H1 (cell line): Measurements from ENCODE around the gene PTPRF. TPM values are rescaled to one million over a fixed set of nuclear protein-coding genes. Genes with fewer than 3 reads are reported as not detected.
"Not testable (repeated sequence)": the region's sequence is repeated elsewhere in the genome, so short reads cannot be mapped to it uniquely, and the experiment has no call there.

Experiments
- CTCF ChIA-PET: fragments of 300-600 bp; sonication (Branson Sonifier 250); formaldehyde crosslinking; loops from one replicate; lab custom pipeline; 2021; ENCODE audit not compliant: partially characterized antibody; lab: Charles Lee
- POLR2A ChIA-PET: fragments of 300-600 bp; sonication (Branson Sonifier 250); formaldehyde crosslinking; loops from one replicate; lab custom pipeline; 2021; ENCODE audit warnings: inconsistent platforms; ENCODE audit not compliant: partially characterized antibody; lab: Charles Lee
- DNase-seq, 2 experiments: peaks; one replicate each; pipeline versions ENCODE4 v3.0.0 to v3.0.0-alpha.2; 2010 to 2022; ENCODE audit warnings: low spot score in 2 of 2, low read depth in 1 of 2, mixed read lengths in 1 of 2
- FAIRE-seq: peaks from 2 replicates; lab custom pipeline; 2011; peaks lifted over from hg19 to GRCh38; lab: Jason Lieb, UNC
- H2AFZ ChIP-seq: 2 replicates; pipeline ENCODE4 v1.8.1; 2012; ENCODE audit warnings: low read length, inconsistent platforms
- H2AK5ac ChIP-seq: 2 replicates; pipeline ENCODE4 v1.6.1; 2013; ENCODE audit warnings: low read depth, low read length
- H2BK120ac ChIP-seq: replicated peaks from 2 replicates; pipeline ENCODE3; 2013; ENCODE audit warnings: low read depth, low read length, inconsistent platforms
- H2BK12ac ChIP-seq: 2 replicates; pipeline ENCODE4 v1.6.1; 2013; ENCODE audit warnings: low read depth, low read length
- H2BK15ac ChIP-seq: 2 replicates; pipeline ENCODE4 v1.6.1; 2013; ENCODE audit warnings: low read length
- H2BK20ac ChIP-seq: 2 replicates; pipeline ENCODE4 v1.6.1; 2013; ENCODE audit warnings: low read length
- H2BK5ac ChIP-seq: 2 replicates; pipeline ENCODE4 v1.6.1; 2013; ENCODE audit warnings: low read depth, low read length
- H3K14ac ChIP-seq: 2 replicates; pipeline ENCODE4 v1.6.1; 2013; ENCODE audit warnings: inconsistent platforms; ENCODE audit not compliant: insufficient read length
- H3K18ac ChIP-seq: 2 replicates; pipeline ENCODE4 v1.6.1; 2013; ENCODE audit warnings: low read length; ENCODE audit errors: extremely low read depth
- H3K23ac ChIP-seq: 2 replicates; pipeline ENCODE4 v1.6.1; 2013; ENCODE audit warnings: inconsistent platforms; ENCODE audit not compliant: insufficient read length
- H3K23me2 ChIP-seq: 2 replicates; pipeline ENCODE4 v1.6.1; 2013; ENCODE audit warnings: low read depth, low read length
- H3K27ac ChIP-seq: 2 replicates; pipeline ENCODE4 v1.6.1; 2011; ENCODE audit warnings: low read depth, low read length, inconsistent platforms
- H3K27me3 ChIP-seq, 4 experiments: replicated peaks in 1 of 4; 1 replicate in 1 of 4; 2 replicates in 3 of 4; pipeline versions ENCODE4 v1.6.1 to v1.8.1; 2011 to 2013; ENCODE audit warnings: low read length in 3 of 4, mild to moderate bottlenecking in 3 of 4, inconsistent platforms in 2 of 4, mixed read lengths in 2 of 4, moderate library complexity in 1 of 4; ENCODE audit not compliant: control insufficient read depth in 3 of 4, insufficient read depth in 3 of 4; ENCODE audit errors: extremely low read depth in 1 of 4
- H3K36me3 ChIP-seq, 4 experiments: 2 replicates each; pipeline versions ENCODE4 v1.6.1 to v1.8.1; 2011 to 2013; ENCODE audit warnings: mild to moderate bottlenecking in 4 of 4, low read length in 3 of 4, moderate library complexity in 2 of 4, control low read depth in 1 of 4, inconsistent platforms in 1 of 4; ENCODE audit not compliant: insufficient read depth in 4 of 4, control insufficient read depth in 2 of 4
- H3K4ac ChIP-seq: replicated peaks from 2 replicates; pipeline ENCODE3; 2013; ENCODE audit warnings: low read length, low read depth, mixed read lengths, inconsistent platforms; ENCODE audit not compliant: insufficient read length
- H3K4me1 ChIP-seq, 4 experiments: replicated peaks in 1 of 4; 1 replicate in 1 of 4; 2 replicates in 3 of 4; pipeline versions ENCODE4 v1.6.1 to v1.8.1; 2011 to 2013; ENCODE audit warnings: low read length in 3 of 4, inconsistent platforms in 2 of 4, mixed read lengths in 1 of 4; ENCODE audit not compliant: insufficient read depth in 4 of 4, control insufficient read depth in 3 of 4
- H3K4me2 ChIP-seq, 2 experiments: 2 replicates each; pipeline versions ENCODE4 v1.6.1 to v1.8.1; 2011 to 2013; ENCODE audit warnings: low read depth in 2 of 2, low read length in 2 of 2, control low read depth in 1 of 2, inconsistent platforms in 1 of 2, mild to moderate bottlenecking in 1 of 2; ENCODE audit not compliant: insufficient read depth in 1 of 2
- H3K4me3 ChIP-seq, 4 experiments: fragments of 200-600, 300-600 bp in 1 of 4; sonication (generic), shearing (Covaris generic), sonication (Bioruptor Twin) in 1 of 4; 2 replicates each; pipeline versions ENCODE4 v1.5.1 to v1.8.1; 2011 to 2016; ENCODE audit warnings: low read length in 4 of 4, low read depth in 3 of 4, control low read depth in 2 of 4, inconsistent platforms in 2 of 4, mild to moderate bottlenecking in 2 of 4, mixed read lengths in 1 of 4, moderate library complexity in 1 of 4; ENCODE audit not compliant: insufficient read depth in 2 of 4; ENCODE audit errors: extremely low read depth in 1 of 4
- H3K56ac ChIP-seq: replicated peaks from 2 replicates; pipeline ENCODE3; 2013; ENCODE audit warnings: low read depth, mild to moderate bottlenecking, mixed read lengths, low read length, inconsistent platforms; ENCODE audit not compliant: insufficient read length
- H3K79me1 ChIP-seq: 2 replicates; pipeline ENCODE4 v1.6.1; 2013; ENCODE audit warnings: low read depth, low read length, control low read depth
- H3K79me2 ChIP-seq, 2 experiments: 2 replicates each; pipeline versions ENCODE4 v1.6.1 to v1.8.1; 2012 to 2013; ENCODE audit warnings: low read length in 2 of 2, mild to moderate bottlenecking in 2 of 2, inconsistent platforms in 1 of 2; ENCODE audit not compliant: insufficient read depth in 2 of 2, control insufficient read depth in 1 of 2
- H3K9ac ChIP-seq, 4 experiments: replicated peaks in 1 of 4; 1 replicate in 1 of 4; 2 replicates in 3 of 4; pipeline versions ENCODE4 v1.6.1 to v1.8.1; 2011 to 2013; ENCODE audit warnings: low read depth in 3 of 4, low read length in 3 of 4, control low read depth in 2 of 4, mild to moderate bottlenecking in 2 of 4, moderate library complexity in 2 of 4, inconsistent platforms in 1 of 4; ENCODE audit errors: extremely low read depth in 1 of 4
- H3K9me3 ChIP-seq, 2 experiments: 2 replicates each; pipeline versions ENCODE4 v1.6.1 to v1.8.1; 2012 to 2013; ENCODE audit warnings: mild to moderate bottlenecking in 2 of 2, moderate library complexity in 2 of 2, control low read depth in 1 of 2, inconsistent platforms in 1 of 2, low read depth in 1 of 2, low read length in 1 of 2, mixed read lengths in 1 of 2; ENCODE audit not compliant: insufficient read depth in 2 of 2
- H4K20me1 ChIP-seq, 2 experiments: replicated peaks in 1 of 2; 2 replicates each; pipeline versions ENCODE3 to v1.8.1; 2011 to 2013; ENCODE audit warnings: inconsistent platforms in 2 of 2, low read length in 2 of 2, mild to moderate bottlenecking in 1 of 2; ENCODE audit not compliant: insufficient read depth in 2 of 2, control insufficient read depth in 1 of 2
- H4K5ac ChIP-seq: 2 replicates; pipeline ENCODE4 v1.6.1; 2013; ENCODE audit warnings: low read length, low read depth, mixed read lengths, inconsistent platforms; ENCODE audit not compliant: insufficient read length
- H4K8ac ChIP-seq: 2 replicates; pipeline ENCODE4 v1.8.0; 2013; ENCODE audit warnings: mild to moderate bottlenecking, moderate library complexity, low read length, inconsistent platforms; ENCODE audit not compliant: insufficient read depth; ENCODE audit errors: extremely low read depth
- H4K91ac ChIP-seq: replicated peaks from 2 replicates; pipeline ENCODE3; 2013; ENCODE audit warnings: low read length, mixed read lengths, inconsistent platforms; ENCODE audit not compliant: insufficient read length
- WGBS, 2 experiments: shearing (Covaris generic) in 1 of 2; methylation state at CpG; one replicate each; pipeline versions ENCODE4 v1.1.6 to v1.1.7; 2013 to 2015; ENCODE audit warnings: low lambda C conversion rate in 2 of 2, mixed read lengths in 2 of 2, inconsistent platforms in 1 of 2, low coverage in 1 of 2, missing lambda C conversion rate in 1 of 2; ENCODE audit not compliant: insufficient replicate concordance in 2 of 2, insufficient coverage in 1 of 2, insufficient read length in 1 of 2; ENCODE audit errors: extremely low coverage in 1 of 2, missing lambda C conversion rate in 1 of 2; 5-methylcytosine and 5-hydroxymethylcytosine counted together
- polyA plus RNA-seq, 7 experiments: library from polyadenylated mRNA; depleted of rRNA in 3 of 7; stranded (reverse) in 5 of 7; unstranded in 2 of 7; fragments of >200 nt in 5 of 7; fragments of 200-250 nt in 2 of 7; gene quantifications; 1 replicate in 5 of 7; 2 replicates in 1 of 7; 4 replicates in 1 of 7; pipeline versions ENCODE4 v1.2.1 to v1.2.3, GENCODE V29; 2011 to 2013; ENCODE audit warnings: missing spikeins in 2 of 7, mixed read lengths in 2 of 7
- total RNA-seq: library from RNA; stranded (reverse); fragmentation: NEBNext Ultra II Directional; extraction: Animal tissue kit (Norgen Biotek cat#: 25700); gene quantifications from 2 replicates; pipeline ENCODE4 v1.2.1, GENCODE V29; 2021

PTPRF gene
- total and polyA plus RNA-seq, 2 of the 8 experiments (the other 6 are each of a cell fraction or from before 2014, with no cell fraction given), result 136 to 231 TPM

GRCh38 chr1:43647331-43647730, 116.6 kb downstream of the PTPRF start:
- H3K4ac ChIP-seq, H3K9ac ChIP-seq, H2BK5ac ChIP-seq, H3K27ac ChIP-seq, H3K14ac ChIP-seq, FAIRE-seq, H3K4me2 ChIP-seq, H3K79me1 ChIP-seq, H4K8ac ChIP-seq, H3K23ac ChIP-seq, H2BK15ac ChIP-seq, H2BK12ac ChIP-seq, H3K4me3 ChIP-seq, H2AFZ ChIP-seq, H4K5ac ChIP-seq, H3K9me3 ChIP-seq, H3K36me3 ChIP-seq, H3K18ac ChIP-seq, H2BK120ac ChIP-seq, H2BK20ac ChIP-seq, H3K27me3 ChIP-seq, H2AK5ac ChIP-seq, H3K4me1 ChIP-seq, H4K20me1 ChIP-seq, CTCF ChIA-PET, H4K91ac ChIP-seq, DNase-seq, H3K56ac ChIP-seq: not testable (repeated sequence)
- H3K79me2 ChIP-seq, result peaks cover 4 to 20% of the 10 kb centered on the region in 2 experiments; a peak in 3 of 4 replicates
- H3K23me2 ChIP-seq, result peaks cover 10% of the 10 kb centered on the region
- WGBS, 2 experiments, result 84% methylated on average over 9 of the region's 9 CpGs; no CpG with 5 or more reads in 1 of the 2 experiments
- POLR2A ChIA-PET, result interaction anchor here (4.0 to 33.2 kb wide), 2 partner anchors 11 to 28 kb away, joined by 19 to 651 read pairs; no protein-coding TSS in a partner anchor
